GM13977 (cell line): Measurements from ENCODE around the gene ELF5.

ENCODE experiments used
- DNase-seq: peaks from one replicate; pipeline ENCODE4 v3.0.0; 2012; ENCODE audit warnings: low spot score
- CTCF ChIP-seq: IDR thresholded peaks from 2 replicates; pipeline ENCODE4 v1.5.1; 2012; ENCODE audit warnings: mild to moderate bottlenecking, control low read depth; ENCODE audit not compliant: insufficient read depth; ENCODE audit errors: extremely low read depth, missing control alignments
- in situ Hi-C: fragments of 300-500 bp; cut with MboI; formaldehyde crosslinking; loops from one replicate; pipeline ENCODE4 v1.12.0; 2022; ENCODE audit warnings: low sequenced_read_pairs, low pct_unique_long_range_greater_than_20kb, mixed read lengths, inconsistent platforms; ENCODE audit not compliant: unreplicated experiment

The ELF5 gene

GRCh38 chr11:34499719-34500500 is 13.7 kb downstream of the ELF5 start:
- no peak for DNase-seq
- TF ChIP-seq CTCF, result no peak
- in situ Hi-C loops, result no loop called here

GRCh38 chr11:34495724-34496377 is 17.7 kb downstream of the ELF5 start:
- in situ Hi-C loops, result no loop called here
- no peak for TF ChIP-seq CTCF
- DNase-seq, result no peak

- in situ Hi-C loops, result no loop called here
- no peak for TF ChIP-seq CTCF
- no peak for DNase-seq
Measured at GRCh38 chr11:34495239-34495723, 18.3 kb downstream of the ELF5 start.

GRCh38 chr11:34493926-34494595 is 19.5 kb downstream of the ELF5 start:
- DNase-seq, result no peak
- in situ Hi-C loops, result no loop called here
- no peak for TF ChIP-seq CTCF

- in situ Hi-C loops, result no loop called here
- DNase-seq, result no peak
- no peak for TF ChIP-seq CTCF
Measured at GRCh38 chr11:34493468-34493867, 20.1 kb downstream of the ELF5 start.

- DNase-seq, result peak; percentile 68
- in situ Hi-C loops, result no loop called here
- peak; percentile 75 for TF ChIP-seq CTCF
Measured at GRCh38 chr11:34492806-34493414, 20.7 kb downstream of the ELF5 start.
